Transverse colon (tissue), 4 donors: ENCODE measurements around the gene TBC1D17.

Experiments
- CTCF ChIP-seq, 5 experiments: fragments of 200-600 bp in 3 of 5; fragments of 450-650 bp in 2 of 5; sonication (generic) in 3 of 5; IDR thresholded peaks; 1 replicate in 2 of 5; 2 replicates in 3 of 5; pipeline ENCODE4 v1.5.1; 2016 to 2017; ENCODE audit warnings: antibody characterized with exemption in 5 of 5, inconsistent platforms in 3 of 5, mild to moderate bottlenecking in 2 of 5, moderate library complexity in 1 of 5
- POLR2A ChIP-seq: fragments of 450-650 bp; IDR thresholded peaks from one replicate; pipeline ENCODE4 v1.6.1; 2016; ENCODE audit warnings: antibody characterized with exemption, mild to moderate bottlenecking, moderate library complexity
- POLR2AphosphoS5 ChIP-seq, 3 donors: sonication (generic); formaldehyde crosslinking; IDR thresholded peaks; one replicate each; pipeline ENCODE4 v1.6.1; 2016; ENCODE audit warnings: antibody characterized with exemption in 3 of 3

GRCh38 chr19:49869009-49869483 lies 8.5 kb upstream of the TBC1D17 start:
- no peak for TF ChIP-seq CTCF (IDR thresholded peaks at IDR 0.05)
- TF ChIP-seq POLR2AphosphoS5 (IDR thresholded peaks at IDR 0.05), result no peak
- no peak for TF ChIP-seq POLR2A
